ENCODE data around the gene ZNF705A.
"Not testable (repeated sequence)": the region's sequence is repeated elsewhere in the genome, so short reads cannot be mapped to it uniquely, and the experiment has no call there.

ZNF705A gene

GRCh38 chr12:8156845-8157244 lies at the start of gene ZNF705A:
Gene ZNF705A (plus strand): TSS chr12:8157015. CDS start chr12:8172626, 15,611 bp downstream.
- H3K27ac ChIP-seq (ENCODE audit: poor library complexity, severe bottlenecking) = peak within 1 kb of the TSS; percentile 76
- H3K27me3 ChIP-seq (ENCODE audit: insufficient read depth, poor library complexity, severe bottlenecking) = no peaks in the 10 kb centered on the region
- TF ChIP-seq CTCF (IDR thresholded peaks at IDR 0.05; ENCODE audit: poor library complexity, severe bottlenecking) = no peak
- ATAC-seq (ENCODE audit: low read depth) = peak; percentile 88
- H3K4me3 ChIP-seq (ENCODE audit: severe bottlenecking) = no peak within 1 kb of the TSS
- no peaks in the 10 kb centered on the region for H3K36me3 ChIP-seq (ENCODE audit: low read depth)
- H3K9me3 ChIP-seq (ENCODE audit: severe bottlenecking) = no peaks in the 10 kb centered on the region
- DNase-seq (ENCODE audit: low spot score) = no peak
- peaks cover 14% of the 10 kb centered on the region for H3K4me1 ChIP-seq (ENCODE audit: insufficient read depth, poor library complexity, severe bottlenecking)

- TF ChIP-seq CTCF (IDR thresholded peaks at IDR 0.05; ENCODE audit: poor library complexity, severe bottlenecking) = peak; percentile 84
- no peaks in the 10 kb centered on the region for H3K27me3 ChIP-seq (ENCODE audit: insufficient read depth, poor library complexity, severe bottlenecking)
- DNase-seq (ENCODE audit: low spot score) (no peak), ATAC-seq (ENCODE audit: low read depth) (0 out of 3 replicates have a peak, but pooled peaks have one; percentile 33)
- H3K36me3 ChIP-seq (ENCODE audit: low read depth) = no peaks in the 10 kb centered on the region
- H3K4me1 ChIP-seq (ENCODE audit: insufficient read depth, poor library complexity, severe bottlenecking) = no peaks in the 10 kb centered on the region
- H3K4me3 ChIP-seq (ENCODE audit: severe bottlenecking) = no peak overlapping the region
- no peaks in the 10 kb centered on the region for H3K9me3 ChIP-seq (ENCODE audit: severe bottlenecking)
- no peak overlapping the region for H3K27ac ChIP-seq (ENCODE audit: poor library complexity, severe bottlenecking)
Measured at GRCh38 chr12:8108808-8109398, 47.9 kb upstream of the ZNF705A start.

GRCh38 chr12:8113117-8113516 lies 43.7 kb upstream of the ZNF705A start:
- not testable (repeated sequence) for H3K27ac ChIP-seq (ENCODE audit: poor library complexity, severe bottlenecking); H3K4me3 ChIP-seq (ENCODE audit: severe bottlenecking); H3K9me3 ChIP-seq (ENCODE audit: severe bottlenecking); H3K27me3 ChIP-seq (ENCODE audit: insufficient read depth, poor library complexity, severe bottlenecking); H3K4me1 ChIP-seq (ENCODE audit: insufficient read depth, poor library complexity, severe bottlenecking); ATAC-seq (ENCODE audit: low read depth); H3K36me3 ChIP-seq (ENCODE audit: low read depth); DNase-seq (ENCODE audit: low spot score)

GRCh38 chr12:8120072-8120713 lies 36.6 kb upstream of the ZNF705A start:
- no peak for ATAC-seq (ENCODE audit: low read depth)

More at GRCh38 chr12:8120072-8120713, 36.6 kb upstream of the ZNF705A start:
- no peak for DNase-seq (ENCODE audit: low spot score)
- TF ChIP-seq CTCF (IDR thresholded peaks at IDR 0.05; ENCODE audit: poor library complexity, severe bottlenecking) = no peak
- H3K36me3 ChIP-seq (ENCODE audit: low read depth) = no peaks in the 10 kb centered on the region
- H3K27me3 ChIP-seq (ENCODE audit: insufficient read depth, poor library complexity, severe bottlenecking) = no peaks in the 10 kb centered on the region
- H3K9me3 ChIP-seq (ENCODE audit: severe bottlenecking) = no peaks in the 10 kb centered on the region
- no peaks in the 10 kb centered on the region for H3K4me1 ChIP-seq (ENCODE audit: insufficient read depth, poor library complexity, severe bottlenecking)
- no peak overlapping the region for H3K27ac ChIP-seq (ENCODE audit: poor library complexity, severe bottlenecking)
- no peak overlapping the region for H3K4me3 ChIP-seq (ENCODE audit: severe bottlenecking)

Data from RWPE2 (cell line).